GM19238 (cell line): ENCODE data around the gene PLOD2.

Experiments
- DNase-seq: peaks from one replicate; pipeline ENCODE4 v3.0.0; 2011; ENCODE audit warnings: low spot score; ENCODE audit not compliant: insufficient read length

PLOD2 gene

GRCh38 chr3:146160964-146161662 lies at the start of gene PLOD2:
TSS of gene PLOD2 (minus strand) at chr3:146161184. CDS start at chr3:146160989, 195 bp downstream.
- peak; percentile 19 for DNase-seq

DNA sequence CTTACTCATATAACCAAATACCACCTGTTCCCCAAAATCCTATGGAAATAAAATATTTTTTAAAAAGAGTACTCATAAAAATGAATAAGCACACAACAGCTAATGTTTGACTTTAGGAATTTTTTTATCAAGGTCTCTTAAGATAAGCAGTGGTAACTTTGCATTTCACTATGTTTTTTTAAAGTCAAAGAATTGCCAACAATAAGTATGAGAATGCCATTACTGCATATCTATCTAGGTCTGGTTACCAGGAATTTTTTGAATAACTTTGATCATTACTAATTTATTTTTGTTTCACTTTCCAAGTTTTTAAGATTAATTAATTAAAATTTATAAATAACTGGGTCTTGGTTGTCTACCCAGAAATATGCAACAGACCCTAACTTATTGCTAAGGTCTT lies 48.4 kb upstream of the PLOD2 start:
- no peak for DNase-seq

DNA sequence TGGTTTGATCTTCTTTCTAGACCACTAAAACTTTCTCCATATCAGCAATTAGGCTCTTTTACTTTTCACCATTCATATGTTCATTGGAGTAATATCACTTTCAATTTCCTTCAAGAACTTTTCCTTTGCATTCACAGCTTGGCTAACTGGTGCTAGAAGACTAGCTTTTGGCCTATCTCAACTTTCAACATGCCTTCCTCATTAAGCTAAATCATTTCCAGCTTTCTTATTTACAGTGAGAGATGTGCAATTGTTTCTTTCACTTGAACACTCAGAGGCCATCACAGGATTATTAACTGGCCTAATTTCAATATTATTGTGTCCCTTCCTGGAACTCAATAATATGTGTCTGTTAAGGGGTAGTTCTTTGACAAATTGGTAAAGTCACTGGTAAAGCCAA lies 42.8 kb upstream of the PLOD2 start:
- no peak for DNase-seq

DNA sequence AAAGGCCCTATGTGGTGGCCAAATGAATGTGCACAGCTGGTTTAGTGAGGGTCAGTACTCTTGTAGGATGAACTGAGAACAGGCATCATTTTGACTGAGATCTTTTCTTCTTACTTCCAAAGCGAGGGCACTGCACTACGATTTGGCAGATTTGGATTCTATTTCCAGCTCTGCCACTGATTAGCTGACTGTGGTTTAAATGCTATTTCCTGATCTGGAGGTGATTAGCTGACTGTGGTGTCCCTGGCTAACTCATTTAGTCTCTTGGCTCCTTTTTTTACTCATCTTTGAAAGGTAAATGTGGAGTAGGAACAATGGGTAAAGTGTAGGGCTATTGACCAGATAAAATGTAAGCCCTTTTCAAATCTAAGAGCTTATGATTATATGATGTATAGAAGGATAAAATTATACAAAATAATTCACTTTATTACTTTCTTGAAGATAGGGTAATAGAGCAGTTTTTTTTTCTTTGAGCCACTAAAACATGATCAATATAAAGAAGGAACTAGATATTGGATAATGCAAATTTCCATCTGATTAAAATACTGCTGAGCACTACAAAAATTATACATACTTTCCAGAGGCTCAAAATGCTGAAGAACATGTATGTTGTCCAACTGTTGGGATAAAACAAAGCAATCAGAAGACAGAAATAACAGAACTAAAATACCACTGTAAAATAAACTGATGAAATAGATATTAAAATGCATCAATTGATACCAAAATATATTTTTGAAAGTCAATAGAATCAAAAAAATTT lies 39.7 kb upstream of the PLOD2 start:
- no peak for DNase-seq

DNA sequence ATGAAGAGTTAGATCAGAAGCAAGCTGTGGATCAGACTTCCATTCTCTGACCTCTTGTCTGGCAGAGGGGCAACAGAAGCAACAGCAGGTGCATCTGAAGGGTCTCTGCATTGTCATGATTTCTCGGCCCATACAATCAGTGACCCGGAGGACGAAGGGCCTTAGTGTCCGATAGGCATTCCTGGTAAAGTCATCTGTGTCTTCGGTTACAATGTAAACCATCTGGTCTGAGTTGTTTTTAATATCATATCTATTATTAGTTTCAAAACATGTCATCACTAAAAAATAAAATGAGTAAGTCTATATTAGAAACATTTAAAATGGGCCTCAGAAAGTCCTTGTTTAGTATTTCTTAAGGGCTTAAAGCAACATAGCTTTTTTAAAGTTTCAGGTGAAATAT lies 38.8 kb upstream of the PLOD2 start:
- DNase-seq, result no peak

GRCh38 chr3:146196789-146197188 lies 35.8 kb upstream of the PLOD2 start:
- no peak for DNase-seq

DNA sequence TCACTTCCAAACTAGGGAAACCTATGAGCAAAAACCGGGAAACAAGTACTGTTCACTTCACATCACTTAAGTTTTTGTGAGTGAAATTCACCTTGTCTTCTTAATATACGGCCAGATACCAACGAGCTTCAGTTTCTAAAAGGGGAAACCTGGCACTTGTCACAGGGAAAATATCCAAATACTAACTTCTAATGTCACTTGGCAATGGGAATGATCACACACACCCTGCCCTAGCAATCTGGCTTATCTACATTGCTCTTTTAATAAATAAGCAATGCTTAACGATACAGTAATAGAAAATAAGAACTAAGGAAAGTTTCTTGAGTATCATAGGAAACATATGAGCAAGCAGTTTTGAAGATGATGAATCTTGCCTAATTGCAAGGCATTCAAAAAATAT lies 34.6 kb upstream of the PLOD2 start:
- no peak for DNase-seq

DNA sequence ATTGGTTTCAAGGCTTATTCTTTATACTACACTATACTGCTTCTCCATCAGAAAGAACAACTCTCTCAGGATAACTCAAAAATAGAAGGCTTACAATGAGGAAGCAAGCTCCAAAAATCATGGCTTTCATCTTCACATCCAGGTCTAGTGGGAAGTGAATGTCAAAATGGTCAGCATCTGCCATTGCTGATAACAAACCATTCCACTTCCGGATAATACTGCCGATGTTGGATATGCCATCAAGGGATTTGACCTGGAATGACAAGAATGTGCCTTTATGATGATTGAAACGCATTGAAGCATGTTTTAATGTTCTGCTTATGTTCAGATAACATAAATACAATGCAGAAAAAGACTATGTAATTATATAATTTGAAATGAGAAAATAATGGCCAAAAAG lies 34.0 kb upstream of the PLOD2 start:
- no peak for DNase-seq

DNA sequence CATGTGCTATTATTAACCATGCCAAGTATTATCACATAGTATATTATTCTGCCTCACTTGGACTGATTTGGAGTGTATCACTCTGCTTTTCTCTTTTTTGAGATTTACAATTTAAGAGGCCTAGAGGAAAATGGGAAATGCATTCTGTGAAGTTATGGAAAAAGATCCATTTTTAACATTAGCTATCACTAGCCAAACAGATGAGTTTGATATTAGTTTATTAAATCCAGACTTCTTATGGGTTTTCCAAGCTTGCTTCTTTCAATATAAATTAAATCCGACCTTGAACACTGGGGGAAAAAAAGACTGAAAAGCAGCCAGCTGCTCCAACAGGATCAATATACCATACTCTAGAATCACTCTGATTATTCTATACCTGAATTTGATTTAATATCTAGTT lies 30.1 kb upstream of the PLOD2 start:
- DNase-seq, result no peak

DNA sequence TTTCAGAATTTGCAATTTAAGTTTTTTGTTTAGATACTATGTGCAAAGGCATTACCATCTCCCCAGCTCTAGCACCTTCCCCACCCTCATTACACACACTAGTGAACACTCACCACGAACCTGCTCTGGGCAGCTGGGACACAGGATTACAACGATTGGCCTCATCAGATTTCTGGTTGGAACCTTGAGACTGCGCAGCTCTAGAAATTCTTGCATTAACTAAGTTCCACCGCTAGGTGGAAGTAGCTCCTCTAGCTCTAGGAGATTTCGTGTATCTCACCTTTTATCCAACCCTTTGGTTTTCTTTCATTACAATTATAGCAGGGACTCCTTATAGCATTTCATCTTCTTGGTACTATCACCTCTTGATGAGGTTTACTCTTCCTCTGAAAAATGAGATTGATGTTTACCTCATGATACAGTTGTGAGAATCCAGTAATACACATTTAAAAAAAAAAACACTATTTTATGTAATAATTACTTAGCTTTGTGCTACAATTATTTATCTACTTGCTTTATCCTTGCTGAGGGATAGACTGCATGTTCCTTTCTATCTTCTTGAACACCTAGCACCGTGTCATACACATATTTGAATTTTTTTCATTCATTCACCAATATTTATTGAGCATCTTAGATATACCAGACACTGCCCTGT lies 28.7 kb upstream of the PLOD2 start:
- peak; percentile 2 for DNase-seq

GRCh38 chr3:146187334-146187950 lies 26.5 kb upstream of the PLOD2 start:
- DNase-seq, result no peak

DNA sequence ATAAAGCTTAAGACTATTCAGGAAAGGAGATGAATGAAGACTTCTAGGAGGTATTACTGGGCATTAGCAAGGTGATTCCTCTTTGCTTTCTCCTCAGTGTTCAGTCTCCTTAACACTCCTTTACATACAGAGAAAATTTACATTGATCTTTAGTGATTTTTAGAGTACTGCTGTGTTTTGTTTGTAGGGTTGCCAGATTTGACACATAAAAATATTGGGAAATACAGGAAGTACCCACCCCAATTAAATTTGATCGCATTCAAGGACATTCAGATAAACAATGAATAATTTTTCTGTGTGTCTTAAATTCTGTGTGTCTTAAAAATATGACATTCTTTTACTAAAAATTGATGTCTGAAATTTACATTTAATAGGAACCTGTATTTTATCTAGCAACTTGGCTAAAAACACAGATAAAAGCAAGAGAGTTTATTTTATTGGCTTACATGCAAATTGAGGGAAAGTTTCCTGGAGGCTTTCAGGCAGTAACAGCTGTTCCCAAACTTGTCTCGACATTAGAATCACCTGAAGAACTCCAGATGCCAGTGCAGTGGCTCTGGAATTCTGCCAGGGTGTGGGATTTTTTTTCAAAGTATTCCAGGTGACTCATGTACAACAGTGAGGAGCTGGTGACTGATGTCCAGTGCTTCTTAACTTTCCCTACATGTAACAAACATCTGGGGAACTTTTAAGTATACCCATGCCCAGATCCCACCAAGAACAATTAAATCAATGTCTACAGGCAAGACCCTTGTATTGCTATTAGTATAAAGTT lies 23.4 kb upstream of the PLOD2 start:
- DNase-seq, result no peak

GRCh38 chr3:146181216-146181615 lies 20.2 kb upstream of the PLOD2 start:
- DNase-seq, result no peak

DNA sequence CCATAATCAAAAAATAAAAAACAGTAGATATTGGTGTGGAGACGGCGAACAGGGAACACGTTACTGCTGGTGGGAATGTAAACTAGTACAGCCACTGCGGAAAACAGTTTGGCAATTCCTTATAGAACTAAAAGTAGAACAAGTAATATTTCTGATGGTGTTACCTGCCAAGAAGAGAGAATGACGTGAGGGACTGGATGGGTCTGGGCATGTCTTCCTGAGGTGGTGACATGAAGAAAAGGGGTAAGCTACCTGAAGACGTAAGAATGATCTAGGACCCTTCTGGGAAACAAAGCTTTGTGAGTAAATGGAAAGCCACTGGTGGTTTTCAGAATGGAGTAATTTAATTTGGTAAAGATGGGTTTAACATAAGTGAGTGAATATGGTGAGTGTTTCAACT lies 19.4 kb upstream of the PLOD2 start:
- DNase-seq, result no peak

DNA sequence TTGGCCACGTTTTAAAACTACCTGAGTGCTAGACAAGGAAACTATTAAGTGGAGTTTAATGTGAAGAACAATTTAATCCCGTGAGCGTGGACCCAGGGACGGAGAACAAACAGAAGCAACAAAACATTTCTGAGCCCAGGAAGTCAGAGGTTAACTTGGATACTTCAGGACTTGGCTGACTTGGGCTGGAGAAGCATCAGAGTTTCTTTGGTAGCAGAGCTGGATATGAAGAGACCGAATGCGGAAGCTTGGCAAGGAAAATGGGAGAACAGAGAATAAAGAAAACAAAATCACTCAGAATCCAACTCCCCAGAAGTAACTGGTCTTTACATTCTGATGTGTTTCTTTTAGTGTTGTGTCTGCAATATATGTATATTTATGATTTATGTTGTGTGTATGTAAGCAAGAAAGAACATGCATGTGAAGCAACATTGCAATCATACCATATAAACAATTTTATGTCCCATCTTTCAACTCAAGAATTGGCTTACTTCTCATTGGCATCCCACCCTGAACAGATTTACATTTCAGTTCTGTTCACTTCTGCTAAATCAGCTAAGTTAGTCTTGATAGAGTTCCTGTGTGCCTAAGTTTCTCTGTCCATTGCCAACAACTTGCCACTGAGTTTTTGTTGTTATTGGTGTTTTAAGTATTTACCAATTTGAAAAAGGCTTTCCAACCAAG lies 17.2 kb upstream of the PLOD2 start:
- no peak for DNase-seq

- DNase-seq, result no peak
Measured at GRCh38 chr3:146177519-146177918, 16.5 kb upstream of the PLOD2 start.

DNA sequence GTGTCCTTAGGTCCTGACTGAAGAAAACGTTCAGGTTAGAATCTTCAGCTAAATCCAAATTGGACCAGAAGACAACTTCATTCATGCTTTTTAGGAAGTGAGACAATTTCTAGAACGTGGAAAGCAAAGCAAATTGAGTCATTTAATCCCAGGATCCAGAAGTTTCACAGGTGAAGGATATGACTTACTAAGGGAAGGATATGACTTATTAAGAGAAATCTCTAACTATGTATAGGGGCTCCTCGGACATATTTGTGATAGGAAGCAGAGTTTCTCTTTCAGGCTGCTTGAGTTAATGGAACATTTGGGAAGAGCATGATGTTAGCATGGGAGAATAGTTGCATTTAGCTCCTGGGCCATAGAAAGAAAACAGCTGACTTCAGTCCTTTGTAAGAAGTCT lies 16.1 kb upstream of the PLOD2 start:
- DNase-seq, result no peak

- DNase-seq, result no peak
Measured at GRCh38 chr3:146172586-146172985, 11.6 kb upstream of the PLOD2 start.

DNA sequence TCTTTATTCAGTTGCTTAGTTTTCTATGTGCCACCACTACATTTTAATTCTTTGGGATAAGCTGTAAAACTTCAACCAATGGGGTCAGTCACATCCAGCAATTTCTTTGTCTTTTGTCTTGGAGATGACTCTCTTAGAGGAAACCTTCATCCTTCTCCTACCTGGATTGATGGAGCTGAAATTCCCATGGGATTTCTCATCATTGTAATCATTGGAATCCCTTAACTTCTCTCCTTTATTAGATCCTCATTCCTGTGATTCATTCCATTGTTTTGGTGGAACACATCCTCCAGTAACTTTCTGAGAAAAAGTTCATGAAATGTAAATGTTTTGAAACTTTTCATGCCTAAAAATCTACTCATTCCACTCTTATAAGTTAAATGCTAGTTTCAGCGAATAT lies 9.6 kb upstream of the PLOD2 start:
- DNase-seq, result no peak

DNA sequence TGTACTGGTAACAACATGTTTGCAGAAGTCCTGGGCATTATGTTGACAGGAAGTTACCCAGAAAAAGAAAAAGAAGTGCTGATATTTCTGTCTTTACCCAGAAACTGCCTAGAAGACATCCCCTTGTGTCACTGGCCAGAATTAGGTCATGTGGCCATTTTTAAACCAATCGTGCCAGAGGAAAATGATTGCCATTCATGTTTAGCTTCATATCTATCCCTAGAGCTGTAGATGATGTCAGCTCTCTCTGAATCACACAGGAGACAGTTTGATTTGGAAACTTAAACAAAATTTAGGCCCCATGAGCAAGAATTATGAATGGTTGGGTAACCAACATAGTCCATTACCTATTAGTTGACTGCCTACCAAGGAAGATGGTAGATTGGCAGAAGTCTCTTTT lies 8.9 kb upstream of the PLOD2 start:
- no peak for DNase-seq

DNA sequence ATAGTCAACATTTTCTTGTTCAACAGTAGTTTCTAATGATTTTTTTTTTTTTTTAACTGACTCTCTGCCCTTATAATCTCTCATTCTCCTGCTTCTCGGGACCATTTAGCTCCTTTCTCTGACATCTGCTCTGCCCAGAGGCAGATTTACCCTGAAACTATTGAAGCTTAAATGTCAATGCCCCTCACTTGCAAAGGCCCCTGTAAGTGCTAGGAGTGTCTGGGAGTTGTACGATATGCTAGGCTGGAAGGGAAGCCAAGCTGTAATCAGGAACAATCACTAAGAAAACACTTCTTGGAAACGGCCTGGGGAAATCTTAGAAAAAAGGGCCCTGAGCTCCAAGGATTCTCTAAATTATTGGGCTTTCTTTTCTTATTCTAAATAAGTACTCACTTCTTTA lies 5.8 kb upstream of the PLOD2 start:
- DNase-seq, result no peak
